ENCODE results near the gene CAMK2D. TPM values are rescaled to one million over a fixed set of nuclear protein-coding genes. Genes with fewer than 3 reads are reported as not detected.

Gene CAMK2D
- total and polyA plus RNA-seq, 2 donors (not counting 1 experiment from before 2014, with no cell fraction given), result 120 to 262 TPM

DNA sequence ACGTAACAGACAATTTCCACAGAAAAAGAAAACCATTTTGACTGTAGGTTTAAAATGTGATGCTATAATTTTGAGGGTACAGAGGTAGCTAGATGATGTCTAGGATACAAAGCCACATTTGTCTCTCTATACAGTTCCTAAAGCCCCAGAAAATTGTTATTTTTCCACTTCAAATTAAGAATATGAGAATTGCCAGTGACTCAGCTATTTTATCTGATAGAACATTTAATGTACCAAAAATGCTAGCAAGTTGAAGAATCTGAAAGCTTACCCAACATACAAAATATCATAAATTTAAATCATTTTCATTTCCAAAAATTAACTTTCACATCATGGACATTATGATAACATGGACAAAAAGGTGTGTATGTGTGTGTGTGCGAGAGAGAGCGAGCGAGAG, 148.0 kb downstream of the CAMK2D start:
- peaks cover 18% of the 10 kb centered on the region for H3K79me2 ChIP-seq (ENCODE audit: control insufficient read depth, insufficient read depth, low read length)
- H3K27ac ChIP-seq (ENCODE audit: insufficient read depth, low read length), result no peak overlapping the region
- no peak overlapping the region for H3K4me3 ChIP-seq (replicated peaks in 1 of 4; ENCODE audit: control extremely low read depth in 1 of 4, insufficient read depth in 1 of 4, low read depth in 3 of 4, low read length in 4 of 4)
- H3K4me1 ChIP-seq (ENCODE audit: control insufficient read depth, extremely low read depth, insufficient read depth, low read length), result no peaks in the 10 kb centered on the region
- H4K20me1 ChIP-seq (ENCODE audit: control insufficient read depth, extremely low read depth, insufficient read depth, low read length), result no peaks in the 10 kb centered on the region
- H3K9ac ChIP-seq (ENCODE audit: insufficient read depth, low read length), result no peak overlapping the region
- no peak overlapping the region for H2AFZ ChIP-seq (ENCODE audit: low read length)
- no peaks in the 10 kb centered on the region for H3K36me3 ChIP-seq (ENCODE audit: control insufficient read depth, insufficient read depth, low read length)
- no peaks in the 10 kb centered on the region for H3K27me3 ChIP-seq (ENCODE audit: control insufficient read depth, insufficient read depth, low read length)
- no peak overlapping the region for H3K4me2 ChIP-seq (ENCODE audit: extremely low read depth, insufficient read depth, low read length)
- TF ChIP-seq EZH2 (IDR thresholded peaks at IDR 0.05; ENCODE audit: low read length, missing control alignments), result no peak
- TF ChIP-seq, protein P1, sequence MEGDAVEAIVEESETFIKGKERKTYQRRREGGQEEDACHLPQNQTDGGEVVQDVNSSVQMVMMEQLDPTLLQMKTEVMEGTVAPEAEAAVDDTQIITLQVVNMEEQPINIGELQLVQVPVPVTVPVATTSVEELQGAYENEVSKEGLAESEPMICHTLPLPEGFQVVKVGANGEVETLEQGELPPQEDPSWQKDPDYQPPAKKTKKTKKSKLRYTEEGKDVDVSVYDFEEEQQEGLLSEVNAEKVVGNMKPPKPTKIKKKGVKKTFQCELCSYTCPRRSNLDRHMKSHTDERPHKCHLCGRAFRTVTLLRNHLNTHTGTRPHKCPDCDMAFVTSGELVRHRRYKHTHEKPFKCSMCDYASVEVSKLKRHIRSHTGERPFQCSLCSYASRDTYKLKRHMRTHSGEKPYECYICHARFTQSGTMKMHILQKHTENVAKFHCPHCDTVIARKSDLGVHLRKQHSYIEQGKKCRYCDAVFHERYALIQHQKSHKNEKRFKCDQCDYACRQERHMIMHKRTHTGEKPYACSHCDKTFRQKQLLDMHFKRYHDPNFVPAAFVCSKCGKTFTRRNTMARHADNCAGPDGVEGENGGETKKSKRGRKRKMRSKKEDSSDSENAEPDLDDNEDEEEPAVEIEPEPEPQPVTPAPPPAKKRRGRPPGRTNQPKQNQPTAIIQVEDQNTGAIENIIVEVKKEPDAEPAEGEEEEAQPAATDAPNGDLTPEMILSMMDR (conservative IDR thresholded peaks at IDR 0.05 in 1 of 2, IDR thresholded peaks at IDR 0.05 in 1 of 2; ENCODE audit: low read depth in 1 of 2, low read length in 2 of 2), result no peak
- H3K9me3 ChIP-seq (ENCODE audit: control insufficient read depth, insufficient read depth, low read depth, low read length), result no peaks in the 10 kb centered on the region
- peak in 1 of 2 donors; percentile 7 for DNase-seq (ENCODE audit: low read depth in 2 of 2)

GRCh38 chr4:113610537-113610936, 151.0 kb downstream of the CAMK2D start:
- H3K79me2 ChIP-seq (ENCODE audit: control insufficient read depth, insufficient read depth, low read length), result peaks cover 18% of the 10 kb centered on the region
- no peaks in the 10 kb centered on the region for H3K9me3 ChIP-seq (ENCODE audit: control insufficient read depth, insufficient read depth, low read depth, low read length)
- no peak for TF ChIP-seq EZH2 (IDR thresholded peaks at IDR 0.05; ENCODE audit: low read length, missing control alignments)
- TF ChIP-seq, protein P1 (conservative IDR thresholded peaks at IDR 0.05 in 1 of 2, IDR thresholded peaks at IDR 0.05 in 1 of 2; ENCODE audit: low read depth in 1 of 2, low read length in 2 of 2), result no peak
- no peak overlapping the region for H3K4me3 ChIP-seq (replicated peaks in 1 of 4; ENCODE audit: control extremely low read depth in 1 of 4, insufficient read depth in 1 of 4, low read depth in 3 of 4, low read length in 4 of 4)
- H3K27ac ChIP-seq (ENCODE audit: insufficient read depth, low read length), result no peak overlapping the region
- no peak overlapping the region for H3K4me2 ChIP-seq (ENCODE audit: extremely low read depth, insufficient read depth, low read length)
- peaks cover 1% of the 10 kb centered on the region for H3K36me3 ChIP-seq (ENCODE audit: control insufficient read depth, insufficient read depth, low read length)
- no peak overlapping the region for H3K9ac ChIP-seq (ENCODE audit: insufficient read depth, low read length)
- no peak for DNase-seq (ENCODE audit: low read depth in 2 of 2)
- no peaks in the 10 kb centered on the region for H4K20me1 ChIP-seq (ENCODE audit: control insufficient read depth, extremely low read depth, insufficient read depth, low read length)
- no peak overlapping the region for H2AFZ ChIP-seq (ENCODE audit: low read length)
- H3K4me1 ChIP-seq (ENCODE audit: control insufficient read depth, extremely low read depth, insufficient read depth, low read length), result no peaks in the 10 kb centered on the region
- H3K27me3 ChIP-seq (ENCODE audit: control insufficient read depth, insufficient read depth, low read length), result no peaks in the 10 kb centered on the region

DNA sequence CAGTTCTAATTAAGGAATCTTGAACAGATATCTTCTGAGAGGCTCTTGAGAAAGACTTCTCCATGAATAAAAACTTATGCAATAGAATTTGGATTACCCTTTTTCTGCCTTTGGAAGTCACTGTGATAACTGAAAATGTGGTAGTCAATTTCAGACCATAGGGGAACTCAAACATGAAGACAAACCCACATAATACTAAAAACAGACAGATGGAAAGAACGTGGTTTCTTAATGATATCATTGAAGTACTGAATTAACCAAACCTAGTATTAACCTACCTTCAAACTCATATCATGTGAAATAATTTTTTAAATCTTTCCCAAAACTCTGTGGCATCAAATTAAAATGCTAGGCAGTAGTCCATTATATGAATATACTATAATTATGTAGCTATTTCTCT, 153.5 kb downstream of the CAMK2D start:
- Histone ChIP-seq H3K79me2 (ENCODE audit: control insufficient read depth, insufficient read depth, low read length) (peaks cover 10% of the 10 kb centered on the region), H3K4me1 (ENCODE audit: control insufficient read depth, extremely low read depth, insufficient read depth, low read length) (no peaks in the 10 kb centered on the region), H3K36me3 (ENCODE audit: control insufficient read depth, insufficient read depth, low read length) (peaks cover 1% of the 10 kb centered on the region), H2AFZ (ENCODE audit: low read length) (no peak overlapping the region), H3K9ac (ENCODE audit: insufficient read depth, low read length) (no peak overlapping the region), H3K4me2 (ENCODE audit: extremely low read depth, insufficient read depth, low read length) (no peak overlapping the region), H3K27me3 (ENCODE audit: control insufficient read depth, insufficient read depth, low read length) (no peaks in the 10 kb centered on the region), H3K27ac (ENCODE audit: insufficient read depth, low read length) (no peak overlapping the region), H3K4me3 (replicated peaks in 1 of 4; ENCODE audit: control extremely low read depth in 1 of 4, insufficient read depth in 1 of 4, low read depth in 3 of 4, low read length in 4 of 4) (no peak overlapping the region), H4K20me1 (ENCODE audit: control insufficient read depth, extremely low read depth, insufficient read depth, low read length) (no peaks in the 10 kb centered on the region), H3K9me3 (ENCODE audit: control insufficient read depth, insufficient read depth, low read depth, low read length) (no peaks in the 10 kb centered on the region)
- no peak for TF ChIP-seq EZH2 (IDR thresholded peaks at IDR 0.05; ENCODE audit: low read length, missing control alignments)
- TF ChIP-seq, protein P1 (conservative IDR thresholded peaks at IDR 0.05 in 1 of 2, IDR thresholded peaks at IDR 0.05 in 1 of 2; ENCODE audit: low read depth in 1 of 2, low read length in 2 of 2), result no peak
- no peak for DNase-seq (ENCODE audit: low read depth in 2 of 2)

All from fibroblast of lung (primary cell).